ENCODE measurements around the gene POP4.

GRCh38 chr19:29664753-29665214 is 58.7 kb downstream of the POP4 start:
- TF ChIP-seq CTCF (IDR thresholded peaks at IDR 0.05) (peak in 7 of 12 donors; percentile 16 to 50 (median 36)), POLR2A (IDR thresholded peaks at IDR 0.05) (no peak)
